Measurements from ENCODE around the gene SLC26A1.

The SLC26A1 gene, protein sequence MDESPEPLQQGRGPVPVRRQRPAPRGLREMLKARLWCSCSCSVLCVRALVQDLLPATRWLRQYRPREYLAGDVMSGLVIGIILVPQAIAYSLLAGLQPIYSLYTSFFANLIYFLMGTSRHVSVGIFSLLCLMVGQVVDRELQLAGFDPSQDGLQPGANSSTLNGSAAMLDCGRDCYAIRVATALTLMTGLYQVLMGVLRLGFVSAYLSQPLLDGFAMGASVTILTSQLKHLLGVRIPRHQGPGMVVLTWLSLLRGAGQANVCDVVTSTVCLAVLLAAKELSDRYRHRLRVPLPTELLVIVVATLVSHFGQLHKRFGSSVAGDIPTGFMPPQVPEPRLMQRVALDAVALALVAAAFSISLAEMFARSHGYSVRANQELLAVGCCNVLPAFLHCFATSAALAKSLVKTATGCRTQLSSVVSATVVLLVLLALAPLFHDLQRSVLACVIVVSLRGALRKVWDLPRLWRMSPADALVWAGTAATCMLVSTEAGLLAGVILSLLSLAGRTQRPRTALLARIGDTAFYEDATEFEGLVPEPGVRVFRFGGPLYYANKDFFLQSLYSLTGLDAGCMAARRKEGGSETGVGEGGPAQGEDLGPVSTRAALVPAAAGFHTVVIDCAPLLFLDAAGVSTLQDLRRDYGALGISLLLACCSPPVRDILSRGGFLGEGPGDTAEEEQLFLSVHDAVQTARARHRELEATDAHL

DNA sequence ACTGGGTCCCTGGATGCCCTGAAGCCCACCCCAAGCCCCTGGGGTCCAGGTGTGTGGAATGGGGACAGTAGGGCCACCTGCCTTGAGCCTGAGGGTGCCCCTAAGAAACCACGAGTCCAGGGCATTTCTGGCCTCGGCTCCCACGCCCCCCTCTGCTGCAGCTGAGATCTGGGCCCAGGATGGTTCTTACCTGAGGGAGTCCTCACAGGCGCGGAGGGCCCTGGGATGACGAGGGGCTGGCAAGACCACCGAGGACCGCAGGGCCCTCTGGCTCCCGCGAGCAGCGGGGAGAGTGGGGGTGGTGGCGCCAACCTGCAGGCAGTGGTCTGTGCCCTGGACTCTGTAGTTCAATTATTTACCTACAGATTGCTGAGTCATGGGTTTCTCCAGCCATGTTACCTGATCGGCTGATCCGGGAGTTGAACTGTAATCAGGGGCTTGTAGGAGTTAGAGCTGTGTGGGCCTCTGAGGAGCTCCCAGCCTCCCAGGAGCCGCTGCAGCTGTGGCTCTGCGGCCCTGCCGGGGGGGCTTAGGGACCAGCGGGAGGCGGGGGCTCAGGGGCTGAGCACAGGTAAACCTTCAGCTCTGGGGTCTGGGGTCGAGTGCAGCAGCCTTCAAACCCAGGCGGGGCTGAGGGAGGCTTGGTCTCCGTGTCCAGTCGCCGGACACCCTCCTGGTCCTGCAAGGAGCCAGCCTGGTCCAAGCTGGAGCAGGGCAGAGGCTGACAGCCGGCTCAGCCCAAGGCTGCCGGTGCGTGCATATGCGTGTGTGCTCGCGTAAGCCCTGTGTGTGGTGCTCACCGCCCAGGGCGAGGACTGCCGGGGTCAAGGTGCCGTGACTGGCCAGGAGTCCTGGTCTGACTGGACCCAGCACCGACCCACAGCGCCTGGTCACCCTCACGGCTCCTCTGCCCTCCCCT lies at the start of gene SLC26A1:
TSS of gene SLC26A1 (minus strand) at position 294 of the 919 bp plus-strand sequence. CDS start 1,701 bp downstream, outside the sequence.
- DNase-seq = no peak

- DNase-seq = no peak
Observed at GRCh38 chr4:1042352-1043055, 49.3 kb upstream of the SLC26A1 start.

GRCh38 chr4:1041936-1042330 lies 48.7 kb upstream of the SLC26A1 start:
- DNase-seq = no peak

DNA sequence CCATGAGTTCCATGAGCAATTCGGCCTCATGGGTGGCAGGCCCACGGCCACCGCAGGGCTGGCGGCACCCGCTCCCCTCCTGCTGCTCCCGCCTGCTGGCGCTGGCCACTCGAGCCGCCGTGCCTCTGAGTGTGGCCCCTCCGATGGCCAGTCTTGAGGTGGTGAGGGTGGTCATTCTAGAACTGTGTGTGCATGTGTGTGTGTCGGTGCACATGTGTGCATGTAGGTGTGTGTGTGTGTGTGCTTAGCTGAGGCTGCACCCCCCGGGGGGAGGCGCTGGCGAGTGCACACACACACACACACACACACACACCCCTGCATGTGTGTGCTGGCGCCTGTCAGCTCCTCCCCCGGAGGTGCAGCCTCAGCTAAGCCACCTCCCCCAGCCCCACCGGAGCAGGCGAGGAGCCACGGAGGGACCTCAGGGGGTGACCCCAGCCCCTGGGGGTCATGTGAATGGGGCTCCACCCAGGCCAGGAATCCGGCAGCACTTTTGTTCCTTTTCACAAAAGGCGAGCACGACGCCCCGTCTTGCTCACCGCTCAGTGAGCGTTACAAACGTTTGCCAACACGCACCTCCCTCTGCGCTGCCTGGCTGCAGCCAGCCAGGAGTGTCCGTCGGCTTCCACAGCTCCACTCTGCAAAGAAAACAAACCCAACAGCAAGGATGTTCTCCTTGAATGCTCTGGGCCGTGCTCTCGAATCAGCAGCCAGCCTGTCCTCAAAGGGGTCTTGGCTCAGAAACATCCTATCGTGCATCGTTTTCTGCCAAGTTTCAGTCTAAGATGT lies 48.1 kb upstream of the SLC26A1 start:
- DNase-seq = peak; percentile 23

GRCh38 chr4:1040344-1041146 lies 47.3 kb upstream of the SLC26A1 start:
- DNase-seq = no peak

- DNase-seq = no peak
Observed at GRCh38 chr4:1039493-1040343, 46.5 kb upstream of the SLC26A1 start.

GRCh38 chr4:1038948-1039492 lies 45.8 kb upstream of the SLC26A1 start:
- no peak for DNase-seq

DNA sequence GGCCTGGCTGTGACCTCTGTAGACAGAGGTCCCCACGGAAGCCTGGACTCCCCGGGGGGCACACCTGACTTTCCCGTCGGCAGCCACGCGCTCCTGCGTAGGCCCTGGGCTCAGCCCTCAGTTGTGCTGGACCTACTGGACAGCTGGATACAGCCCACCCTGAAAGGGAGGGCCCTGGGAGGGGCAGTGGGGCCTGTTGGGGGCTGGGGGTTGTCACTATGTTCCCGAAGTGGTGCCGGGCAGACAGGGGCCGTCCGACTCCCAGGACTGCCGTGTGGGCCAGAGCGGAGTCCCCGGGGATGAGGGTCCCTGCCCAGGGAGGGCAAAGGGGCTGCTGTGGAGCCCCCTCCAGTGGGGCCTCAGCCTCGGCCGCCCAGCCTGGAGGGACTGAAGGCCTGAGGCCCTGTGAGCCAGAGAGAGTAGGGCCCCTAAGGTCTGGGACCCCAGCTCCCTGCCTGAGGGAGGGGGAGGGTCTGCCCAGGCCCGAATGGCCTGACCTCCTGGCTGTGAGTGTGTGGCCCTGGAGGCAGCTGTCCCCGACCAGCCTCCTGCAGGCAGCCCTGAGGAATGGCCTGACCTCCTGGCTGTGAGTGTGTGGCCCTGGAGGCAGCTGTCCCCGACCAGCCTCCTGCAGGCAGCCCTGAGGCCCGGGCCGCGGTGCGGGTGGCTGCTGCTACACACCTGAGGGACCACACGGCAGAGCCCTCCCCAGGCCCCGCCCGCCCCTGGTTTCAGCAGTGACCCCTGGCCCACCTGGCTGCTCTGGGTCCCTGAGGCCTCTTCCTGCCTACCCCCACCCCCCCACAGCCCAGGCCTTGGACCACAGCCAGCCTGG lies 44.0 kb upstream of the SLC26A1 start:
- no peak for DNase-seq

GRCh38 chr4:1036095-1036494 lies 42.9 kb upstream of the SLC26A1 start:
- DNase-seq = no peak

DNA sequence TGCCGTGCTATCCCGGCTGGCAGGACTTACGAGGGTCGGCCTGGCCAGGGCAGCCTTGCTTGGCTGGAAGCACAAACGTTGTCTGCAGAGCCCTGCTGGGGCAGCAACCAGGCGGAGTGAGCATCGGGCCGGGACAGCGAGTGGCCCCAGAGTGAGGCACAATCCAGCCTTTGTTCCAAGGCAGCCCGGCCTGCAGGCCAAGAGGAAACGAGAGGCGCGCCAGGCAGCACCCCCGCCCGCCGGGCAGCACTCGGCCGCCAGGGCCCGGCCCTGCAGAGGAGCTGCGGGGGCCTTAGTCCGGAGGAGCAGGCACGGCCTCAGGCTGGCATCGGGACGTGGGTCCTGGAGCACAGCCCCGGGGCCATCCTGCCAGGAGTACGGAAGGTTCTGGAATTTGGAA lies 42.3 kb upstream of the SLC26A1 start:
- DNase-seq = no peak

- no peak for DNase-seq
Observed at GRCh38 chr4:1033840-1034551, 40.8 kb upstream of the SLC26A1 start.

DNA sequence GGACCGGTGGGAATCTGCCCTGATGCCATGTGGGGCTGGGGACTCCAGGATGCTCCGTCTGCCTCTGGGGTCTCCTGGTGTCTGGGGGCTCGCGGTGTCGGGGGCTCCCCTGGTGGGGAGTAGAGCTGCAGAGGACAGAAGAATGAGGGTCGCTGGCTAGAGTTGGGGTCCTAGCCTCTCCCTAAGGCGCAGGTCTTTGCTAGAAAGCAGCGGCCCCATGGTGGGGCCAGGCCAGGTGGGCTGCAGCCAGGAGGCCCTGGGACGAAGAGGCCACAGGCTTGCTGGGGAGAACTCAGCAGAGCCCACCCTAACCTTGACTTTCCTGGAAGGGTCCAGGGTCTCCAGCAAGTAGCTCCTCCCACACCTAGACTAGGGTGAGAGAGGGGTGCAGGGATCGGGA lies 39.7 kb upstream of the SLC26A1 start:
- no peak for DNase-seq

DNA sequence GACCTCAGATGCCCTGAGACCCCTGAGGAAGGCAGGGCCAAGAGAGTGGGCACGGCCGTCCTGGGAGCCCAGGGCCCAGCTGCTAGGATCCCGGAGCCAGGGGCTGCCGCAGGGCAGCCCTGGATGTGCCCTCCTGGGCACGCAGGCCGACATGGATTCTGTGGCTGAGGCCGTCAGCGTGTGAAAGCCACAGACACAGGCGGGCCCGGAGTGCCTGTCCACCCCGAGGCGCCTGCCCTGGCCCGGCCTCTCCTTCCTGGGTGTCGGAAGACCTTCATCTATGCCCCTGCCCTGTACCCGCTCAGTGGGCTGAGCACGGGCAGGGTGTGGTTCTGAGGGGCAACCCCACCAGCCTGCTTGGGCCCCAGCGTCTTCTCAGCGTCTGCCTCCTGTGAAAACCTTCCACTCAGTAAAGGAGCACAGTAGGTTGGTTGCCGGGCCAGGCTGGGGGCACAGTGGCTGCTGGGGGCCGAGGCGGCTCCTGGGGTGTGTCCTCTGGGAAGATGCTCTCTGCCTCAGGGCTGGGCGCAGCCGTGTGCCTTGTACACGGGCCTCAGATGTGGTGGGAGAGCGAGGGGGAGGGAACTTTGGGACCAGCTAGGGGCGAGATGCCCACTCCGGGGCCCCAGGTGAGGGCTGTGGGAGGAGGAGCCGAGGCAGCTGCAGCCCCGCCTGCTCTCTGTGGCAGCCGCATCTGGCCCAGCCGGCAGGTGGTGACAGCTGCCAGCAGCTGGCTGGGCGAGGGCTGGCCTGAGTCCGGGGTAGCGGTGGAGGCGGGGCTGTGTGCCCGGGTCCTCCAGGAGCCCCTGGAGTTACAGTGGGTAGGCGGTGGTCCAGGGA lies 39.0 kb upstream of the SLC26A1 start:
- no peak for DNase-seq

DNA sequence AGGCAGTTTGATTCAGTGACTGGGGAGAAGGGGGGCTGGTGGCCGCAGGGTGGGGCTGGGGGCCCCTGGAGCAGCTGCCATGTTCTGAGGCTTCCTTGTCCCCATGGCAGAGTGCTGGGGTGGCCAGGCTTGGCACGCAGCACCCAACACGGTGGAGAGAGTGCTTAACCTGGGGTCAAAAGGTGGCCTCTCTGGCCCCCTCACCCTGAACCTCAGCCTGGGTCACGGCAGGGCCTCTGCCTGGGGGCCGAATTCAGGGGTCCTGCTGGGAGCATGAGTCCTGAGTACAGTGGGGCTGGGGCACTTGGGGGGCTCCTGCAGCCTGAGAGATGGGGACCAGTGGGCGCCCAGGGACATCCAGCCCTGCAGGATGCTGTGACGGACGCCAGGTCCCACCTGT lies 38.1 kb upstream of the SLC26A1 start:
- DNase-seq = no peak

DNA sequence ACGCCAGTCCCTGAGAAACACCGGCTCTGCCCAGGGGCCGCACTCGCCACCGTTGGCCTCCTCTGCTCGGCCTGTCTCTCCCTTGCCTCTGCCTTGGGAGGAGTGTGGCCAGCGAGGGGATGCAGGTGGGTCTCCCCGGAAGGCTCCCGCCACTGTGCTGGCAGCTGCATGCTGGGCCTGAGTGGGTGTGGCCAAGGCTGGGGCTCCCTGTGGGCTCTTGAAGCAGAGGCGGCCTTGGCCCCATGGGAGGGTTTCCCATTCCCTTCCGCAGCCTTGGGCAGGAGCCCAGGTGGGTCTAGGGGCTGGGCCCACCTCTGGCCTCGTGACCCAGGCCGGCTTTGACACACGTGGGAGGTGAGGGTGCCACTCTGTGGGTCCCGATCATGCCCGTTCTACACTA lies 37.4 kb upstream of the SLC26A1 start:
- DNase-seq = no peak

- no peak for DNase-seq
Observed at GRCh38 chr4:1030031-1030430, 36.8 kb upstream of the SLC26A1 start.

DNA sequence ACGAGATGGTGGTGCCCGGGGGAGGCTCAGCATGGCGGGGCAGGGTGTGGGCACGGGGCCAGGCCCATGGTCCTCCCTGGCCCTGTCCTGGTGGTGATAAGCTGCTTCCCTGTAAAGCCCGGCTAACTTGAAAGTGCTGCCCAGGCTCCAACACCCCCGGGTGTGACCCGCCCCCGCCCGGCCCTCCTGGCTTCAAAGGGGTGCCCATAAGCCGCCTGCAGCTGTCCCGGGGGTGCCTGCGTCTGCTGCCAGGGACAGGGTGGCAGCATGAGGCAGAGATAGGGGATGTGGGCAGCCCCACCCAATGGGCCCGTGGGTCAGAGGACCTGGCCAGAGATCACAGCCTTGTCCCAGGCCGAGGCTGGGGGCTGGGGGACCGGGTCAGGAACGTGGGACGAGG lies 36.3 kb upstream of the SLC26A1 start:
- no peak for DNase-seq

Measured in NCI-H345 (cell line).